Measurements from ENCODE around the gene SESN3. TPM values are rescaled to one million over a fixed set of nuclear protein-coding genes. Genes with fewer than 3 reads are reported as not detected.

Gene SESN3
- total RNA-seq, 1 experiment from 2014 or later = 4.9 TPM

GRCh38 chr11:95245581-95245980 is 14.6 kb upstream of the SESN3 start:
- DNase-seq (ENCODE audit: low spot score) = no peak
- H3K4me3 ChIP-seq (ENCODE audit: low read depth, low read length, poor library complexity, severe bottlenecking) = no peak overlapping the region
- POLR2A ChIA-PET (ENCODE audit: low non-redundant PET) = no interaction called here
- no TSS peak for BruUV-seq (replicated peaks)
- H3K4me1 ChIP-seq (ENCODE audit: insufficient read depth, low read length, poor library complexity, severe bottlenecking) = no peaks in the 10 kb centered on the region
- H3K27me3 ChIP-seq (replicated peaks; ENCODE audit: insufficient read depth, low read depth, low read length, poor library complexity) = no peaks in the 10 kb centered on the region
- no peak for TF ChIP-seq EZH2 (IDR thresholded peaks at IDR 0.05; ENCODE audit: borderline replicate concordance, low read depth, low read length, poor library complexity, severe bottlenecking)
- TF ChIP-seq, protein P1, sequence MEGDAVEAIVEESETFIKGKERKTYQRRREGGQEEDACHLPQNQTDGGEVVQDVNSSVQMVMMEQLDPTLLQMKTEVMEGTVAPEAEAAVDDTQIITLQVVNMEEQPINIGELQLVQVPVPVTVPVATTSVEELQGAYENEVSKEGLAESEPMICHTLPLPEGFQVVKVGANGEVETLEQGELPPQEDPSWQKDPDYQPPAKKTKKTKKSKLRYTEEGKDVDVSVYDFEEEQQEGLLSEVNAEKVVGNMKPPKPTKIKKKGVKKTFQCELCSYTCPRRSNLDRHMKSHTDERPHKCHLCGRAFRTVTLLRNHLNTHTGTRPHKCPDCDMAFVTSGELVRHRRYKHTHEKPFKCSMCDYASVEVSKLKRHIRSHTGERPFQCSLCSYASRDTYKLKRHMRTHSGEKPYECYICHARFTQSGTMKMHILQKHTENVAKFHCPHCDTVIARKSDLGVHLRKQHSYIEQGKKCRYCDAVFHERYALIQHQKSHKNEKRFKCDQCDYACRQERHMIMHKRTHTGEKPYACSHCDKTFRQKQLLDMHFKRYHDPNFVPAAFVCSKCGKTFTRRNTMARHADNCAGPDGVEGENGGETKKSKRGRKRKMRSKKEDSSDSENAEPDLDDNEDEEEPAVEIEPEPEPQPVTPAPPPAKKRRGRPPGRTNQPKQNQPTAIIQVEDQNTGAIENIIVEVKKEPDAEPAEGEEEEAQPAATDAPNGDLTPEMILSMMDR (conservative IDR thresholded peaks at IDR 0.05; ENCODE audit: low read depth, low read length) = no peak
- H3K9me3 ChIP-seq (ENCODE audit: low read depth, low read length, poor library complexity, severe bottlenecking) = no peaks in the 10 kb centered on the region
- intact Hi-C loops (cut with micrococcal nuclease; ENCODE audit: unreplicated experiment) = no loop called here
- H3K27ac ChIP-seq (ENCODE audit: low read depth, low read length, poor library complexity, severe bottlenecking) = no peak overlapping the region
- H3K36me3 ChIP-seq (ENCODE audit: insufficient read depth, low read length, poor library complexity, severe bottlenecking) = no peaks in the 10 kb centered on the region
- CTCF ChIA-PET = interaction anchor here (0.6 kb wide), 1 partner anchor 520 kb away, joined by 10 read pairs; no protein-coding TSS in a partner anchor

DNA sequence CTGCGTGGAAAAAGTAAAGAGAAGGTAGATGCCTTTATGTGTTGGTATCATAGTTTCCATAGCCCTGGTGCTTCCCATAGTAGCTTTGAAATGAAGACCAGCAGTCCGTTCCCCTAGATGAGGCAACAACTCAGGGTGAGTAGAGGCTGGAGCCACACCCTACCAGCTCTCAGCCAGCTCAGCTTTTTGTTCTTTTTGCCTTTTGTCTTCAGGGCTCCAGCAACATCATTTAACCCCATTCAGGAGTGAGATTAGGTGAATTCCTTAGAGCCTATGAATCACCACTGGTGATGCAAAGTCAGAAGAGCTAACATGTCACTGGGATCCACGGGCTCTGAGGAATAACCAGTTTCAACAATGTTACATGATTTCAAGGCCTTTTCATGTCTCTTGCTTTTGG is 14.0 kb upstream of the SESN3 start:
- no peak for TF ChIP-seq EZH2 (IDR thresholded peaks at IDR 0.05; ENCODE audit: borderline replicate concordance, low read depth, low read length, poor library complexity, severe bottlenecking)
- TF ChIP-seq, protein P1 (conservative IDR thresholded peaks at IDR 0.05; ENCODE audit: low read depth, low read length) = no peak
- H3K27me3 ChIP-seq (replicated peaks; ENCODE audit: insufficient read depth, low read depth, low read length, poor library complexity) = no peaks in the 10 kb centered on the region
- no peak overlapping the region for H3K27ac ChIP-seq (ENCODE audit: low read depth, low read length, poor library complexity, severe bottlenecking)
- ChIA-PET CTCF (interaction anchor here (0.6 kb wide), 1 partner anchor 520 kb away, joined by 10 read pairs; no protein-coding TSS in a partner anchor), POLR2A (ENCODE audit: low non-redundant PET) (no interaction called here)
- no peaks in the 10 kb centered on the region for H3K9me3 ChIP-seq (ENCODE audit: low read depth, low read length, poor library complexity, severe bottlenecking)
- no TSS peak for BruUV-seq (replicated peaks)
- H3K36me3 ChIP-seq (ENCODE audit: insufficient read depth, low read length, poor library complexity, severe bottlenecking) = no peaks in the 10 kb centered on the region
- H3K4me1 ChIP-seq (ENCODE audit: insufficient read depth, low read length, poor library complexity, severe bottlenecking) = peaks cover 4% of the 10 kb centered on the region
- no peak overlapping the region for H3K4me3 ChIP-seq (ENCODE audit: low read depth, low read length, poor library complexity, severe bottlenecking)
- intact Hi-C loops (cut with micrococcal nuclease; ENCODE audit: unreplicated experiment) = no loop called here
- no peak for DNase-seq (ENCODE audit: low spot score)

GRCh38 chr11:95243673-95244072 is 12.7 kb upstream of the SESN3 start:
- no peak for TF ChIP-seq EZH2 (IDR thresholded peaks at IDR 0.05; ENCODE audit: borderline replicate concordance, low read depth, low read length, poor library complexity, severe bottlenecking)
- TF ChIP-seq, protein P1 (conservative IDR thresholded peaks at IDR 0.05; ENCODE audit: low read depth, low read length) = no peak
- CTCF ChIA-PET = no interaction called here
- POLR2A ChIA-PET (ENCODE audit: low non-redundant PET) = no interaction called here
- Histone ChIP-seq H3K4me1 (ENCODE audit: insufficient read depth, low read length, poor library complexity, severe bottlenecking) (peaks cover 13% of the 10 kb centered on the region), H3K27me3 (replicated peaks; ENCODE audit: insufficient read depth, low read depth, low read length, poor library complexity) (no peaks in the 10 kb centered on the region), H3K27ac (ENCODE audit: low read depth, low read length, poor library complexity, severe bottlenecking) (no peak overlapping the region), H3K9me3 (ENCODE audit: low read depth, low read length, poor library complexity, severe bottlenecking) (no peaks in the 10 kb centered on the region), H3K4me3 (ENCODE audit: low read depth, low read length, poor library complexity, severe bottlenecking) (no peak overlapping the region), H3K36me3 (ENCODE audit: insufficient read depth, low read length, poor library complexity, severe bottlenecking) (no peaks in the 10 kb centered on the region)
- no peak for DNase-seq (ENCODE audit: low spot score)
- BruUV-seq (replicated peaks) = no TSS peak
- intact Hi-C loops (cut with micrococcal nuclease; ENCODE audit: unreplicated experiment) = no loop called here

All from A673 (cell line).